SU-DHL-6 (cell line): Measurements from ENCODE around the gene RANBP9.

Experiments
- H2AFZ ChIP-seq: fragments of 200-600 bp; sonication (generic); 2 replicates; pipeline ENCODE4 v1.6.1; 2014; ENCODE audit warnings: low read depth, mild to moderate bottlenecking, moderate library complexity, mixed read lengths, antibody characterized with exemption, low read length; ENCODE audit not compliant: severe bottlenecking
- H3F3A ChIP-seq: fragments of 200-600 bp; shearing (Covaris generic); 2 replicates; pipeline ENCODE4 v1.6.0; 2016; ENCODE audit warnings: antibody characterized with exemption, mild to moderate bottlenecking; ENCODE audit not compliant: insufficient read depth
- H3K27ac ChIP-seq: fragments of 200-600 bp; sonication (generic); 2 replicates; pipeline ENCODE4 v1.5.1; 2016; ENCODE audit warnings: low read depth, mild to moderate bottlenecking, low read length, moderate library complexity, mixed read lengths
- H3K27me3 ChIP-seq: fragments of 200-600 bp; sonication (generic), shearing (Covaris generic); 2 replicates; pipeline ENCODE4 v1.6.0; 2014; ENCODE audit warnings: mild to moderate bottlenecking, low read length
- H3K36me3 ChIP-seq: fragments of 200-600 bp; sonication (generic); 2 replicates; pipeline ENCODE4 v1.6.1; 2014; ENCODE audit warnings: mild to moderate bottlenecking, low read length, mixed read lengths
- H3K4me2 ChIP-seq: fragments of 300-600, 200-600 bp; shearing (Covaris generic), sonication (generic); 2 replicates; pipeline ENCODE4 v1.6.0; 2014; ENCODE audit warnings: low read length, low read depth, mild to moderate bottlenecking; ENCODE audit not compliant: poor library complexity, severe bottlenecking
- H3K4me3 ChIP-seq: fragments of 200-600 bp; sonication (generic); 2 replicates; pipeline ENCODE4 v1.5.1; 2014; ENCODE audit warnings: antibody characterized with exemption, low read length, mild to moderate bottlenecking, mixed read lengths; ENCODE audit not compliant: insufficient read depth, poor library complexity, severe bottlenecking
- H3K79me2 ChIP-seq: fragments of 200-600 bp; sonication (generic); 2 replicates; pipeline ENCODE4 v1.6.1; 2014; ENCODE audit warnings: mild to moderate bottlenecking, low read length, moderate library complexity; ENCODE audit not compliant: insufficient read depth
- H3K9ac ChIP-seq: fragments of 200-600 bp; sonication (generic); 2 replicates; pipeline ENCODE4 v1.7.0; 2014; ENCODE audit warnings: mild to moderate bottlenecking, low read length
- H3K9me2 ChIP-seq: fragments of 200-600 bp; sonication (generic); replicated peaks from 2 replicates; pipeline ENCODE4 v1.6.1; 2014; ENCODE audit warnings: low read length; ENCODE audit not compliant: insufficient read depth
- H3K9me3 ChIP-seq: fragments of 200-600 bp; sonication (generic); 2 replicates; pipeline ENCODE4 v1.6.1; 2014; ENCODE audit warnings: low read length, mixed read lengths; ENCODE audit not compliant: insufficient read depth
- H4K20me1 ChIP-seq: fragments of 200-600 bp; sonication (generic); 2 replicates; pipeline ENCODE4 v1.6.1; 2014; ENCODE audit warnings: low read depth, mild to moderate bottlenecking, antibody characterized with exemption, low read length, moderate library complexity, mixed read lengths
- EZH2phosphoT487 ChIP-seq: fragments of 200-600 bp; sonication (generic), shearing (Covaris generic); conservative IDR thresholded peaks from 2 replicates; pipeline ENCODE4 v1.6.1; 2018; ENCODE audit warnings: mild to moderate bottlenecking, antibody characterized with exemption, low read length, moderate library complexity, mixed read lengths
- TF ChIP-seq, protein P1 (sequence below): fragments of 200-600 bp; sonication (generic); IDR thresholded peaks from one replicate; pipeline ENCODE4 v1.5.1; 2017; ENCODE audit warnings: antibody characterized with exemption, mild to moderate bottlenecking, low read length, moderate library complexity; ENCODE audit not compliant: insufficient read depth, poor library complexity, severe bottlenecking

Gene RANBP9

GRCh38 chr6:13711733-13712598, at the start of gene RANBP9:
RANBP9 (minus strand) TSS chr6:13711835; CDS start chr6:13711505, 330 bp downstream.
- H3K4me2 ChIP-seq, result peak within 1 kb of the TSS; percentile 84
- no peaks in the 10 kb centered on the region for H3K27me3 ChIP-seq
- H4K20me1 ChIP-seq, result peaks cover 34% of the 10 kb centered on the region
- H3K36me3 ChIP-seq, result no peaks in the 10 kb centered on the region
- TF ChIP-seq EZH2phosphoT487, result no peak
- TF ChIP-seq, protein P1, sequence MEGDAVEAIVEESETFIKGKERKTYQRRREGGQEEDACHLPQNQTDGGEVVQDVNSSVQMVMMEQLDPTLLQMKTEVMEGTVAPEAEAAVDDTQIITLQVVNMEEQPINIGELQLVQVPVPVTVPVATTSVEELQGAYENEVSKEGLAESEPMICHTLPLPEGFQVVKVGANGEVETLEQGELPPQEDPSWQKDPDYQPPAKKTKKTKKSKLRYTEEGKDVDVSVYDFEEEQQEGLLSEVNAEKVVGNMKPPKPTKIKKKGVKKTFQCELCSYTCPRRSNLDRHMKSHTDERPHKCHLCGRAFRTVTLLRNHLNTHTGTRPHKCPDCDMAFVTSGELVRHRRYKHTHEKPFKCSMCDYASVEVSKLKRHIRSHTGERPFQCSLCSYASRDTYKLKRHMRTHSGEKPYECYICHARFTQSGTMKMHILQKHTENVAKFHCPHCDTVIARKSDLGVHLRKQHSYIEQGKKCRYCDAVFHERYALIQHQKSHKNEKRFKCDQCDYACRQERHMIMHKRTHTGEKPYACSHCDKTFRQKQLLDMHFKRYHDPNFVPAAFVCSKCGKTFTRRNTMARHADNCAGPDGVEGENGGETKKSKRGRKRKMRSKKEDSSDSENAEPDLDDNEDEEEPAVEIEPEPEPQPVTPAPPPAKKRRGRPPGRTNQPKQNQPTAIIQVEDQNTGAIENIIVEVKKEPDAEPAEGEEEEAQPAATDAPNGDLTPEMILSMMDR, result no peak
- H3K79me2 ChIP-seq, result peaks cover 40% of the 10 kb centered on the region
- H3K4me3 ChIP-seq, result peak within 1 kb of the TSS; percentile 97
- H3K9ac ChIP-seq, result peak within 1 kb of the TSS; percentile 91
- H3K9me3 ChIP-seq, result no peaks in the 10 kb centered on the region
- no peaks in the 10 kb centered on the region for H3K9me2 ChIP-seq
- peaks cover 27% of the 10 kb centered on the region for H3F3A ChIP-seq
- H3K27ac ChIP-seq, result peak within 1 kb of the TSS; percentile 81
- peak within 1 kb of the TSS; percentile 81 for H2AFZ ChIP-seq

DNA sequence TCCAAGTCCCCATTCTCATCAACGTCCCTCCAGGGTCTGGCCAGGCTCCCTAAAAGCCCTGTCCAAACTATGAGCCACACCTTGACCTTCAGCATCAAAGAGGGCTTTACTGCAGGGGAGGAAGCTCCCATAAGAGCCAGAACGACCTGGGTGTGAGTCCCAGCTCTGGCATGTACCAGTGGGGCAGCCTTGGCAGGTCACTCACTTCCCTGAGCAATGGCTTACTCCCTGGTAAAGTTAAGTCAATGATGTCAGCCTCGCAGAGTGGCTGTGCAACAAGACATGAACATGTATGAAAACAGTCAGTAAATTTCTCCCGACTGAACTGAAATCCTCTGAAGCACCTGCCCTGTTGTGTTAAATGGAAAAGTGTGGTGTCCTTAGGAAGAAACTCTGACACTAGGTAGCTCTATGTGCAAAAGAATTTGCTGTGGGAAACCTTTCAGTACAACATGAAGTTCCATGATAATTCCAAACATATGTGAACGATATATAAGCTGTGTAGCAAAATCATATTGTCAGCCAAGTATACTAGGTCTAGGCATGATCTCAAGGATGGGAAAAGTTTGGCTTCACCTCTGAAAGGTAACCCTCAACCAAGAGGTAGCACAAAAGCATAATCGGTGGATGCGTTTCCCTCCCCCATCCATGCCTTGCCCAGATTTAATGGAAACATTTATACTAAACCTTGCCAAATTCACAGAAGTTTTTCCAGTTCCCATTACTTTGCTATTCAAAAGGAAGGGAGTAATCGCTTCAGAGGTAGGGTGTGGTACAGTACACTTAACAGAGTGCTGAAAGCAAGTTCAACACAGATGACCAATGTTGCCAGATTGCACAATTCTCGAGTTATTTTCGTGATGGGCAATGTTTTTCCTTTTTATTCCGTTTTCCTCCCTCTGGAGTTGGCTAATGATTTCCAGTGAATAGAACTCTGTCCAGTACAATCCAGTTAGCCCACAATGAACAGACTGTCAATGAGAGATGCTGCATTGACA, 49.0 kb upstream of the RANBP9 start:
- Histone ChIP-seq H3K9me2 (no peaks in the 10 kb centered on the region), H3K27ac (no peak overlapping the region), H4K20me1 (no peaks in the 10 kb centered on the region), H3K27me3 (no peaks in the 10 kb centered on the region), H3K36me3 (no peaks in the 10 kb centered on the region), H3K9me3 (no peaks in the 10 kb centered on the region), H3K4me2 (no peak overlapping the region), H3K79me2 (no peaks in the 10 kb centered on the region), H3K9ac (no peak overlapping the region), H3F3A (no peaks in the 10 kb centered on the region), H2AFZ (no peak overlapping the region), H3K4me3 (no peak overlapping the region)
- TF ChIP-seq EZH2phosphoT487, result no peak
- TF ChIP-seq, protein P1, result no peak

DNA sequence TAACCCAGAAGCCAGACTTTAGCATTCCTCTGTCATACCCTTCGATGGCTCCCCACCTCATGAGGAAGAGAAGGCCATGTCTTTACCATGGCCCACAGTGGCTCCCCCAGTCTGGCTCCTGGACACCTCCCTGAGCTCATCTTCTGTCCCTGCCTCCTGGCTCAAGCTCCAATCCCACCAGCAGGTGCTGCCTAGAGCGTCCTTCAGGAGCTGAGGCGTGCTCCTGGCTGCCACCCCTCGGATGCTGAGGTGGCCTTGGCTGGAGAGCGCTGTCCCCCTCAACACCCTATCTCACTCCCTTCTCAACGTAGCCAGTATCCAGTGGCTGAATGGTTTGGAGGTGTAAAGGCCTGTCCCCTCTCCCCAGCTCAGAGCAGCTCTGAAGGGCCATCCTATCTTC, 47.4 kb upstream of the RANBP9 start:
- H3K79me2 ChIP-seq, result no peaks in the 10 kb centered on the region
- no peak overlapping the region for H2AFZ ChIP-seq
- no peaks in the 10 kb centered on the region for H4K20me1 ChIP-seq
- H3K27me3 ChIP-seq, result no peaks in the 10 kb centered on the region
- no peak overlapping the region for H3K27ac ChIP-seq
- no peaks in the 10 kb centered on the region for H3K9me3 ChIP-seq
- no peaks in the 10 kb centered on the region for H3K36me3 ChIP-seq
- TF ChIP-seq EZH2phosphoT487, result no peak
- no peak overlapping the region for H3K4me3 ChIP-seq
- no peaks in the 10 kb centered on the region for H3F3A ChIP-seq
- H3K9ac ChIP-seq, result no peak overlapping the region
- no peaks in the 10 kb centered on the region for H3K9me2 ChIP-seq
- no peak overlapping the region for H3K4me2 ChIP-seq
